OCI-LY1 (cell line): ENCODE results near the gene RNF41.

ENCODE experiments used
- EZH2 ChIP-seq: fragments of 200-600 bp; sonication (generic), shearing (Covaris generic); IDR thresholded peaks from 2 replicates; pipeline ENCODE4 v1.8.0; 2017; ENCODE audit warnings: borderline replicate concordance, mixed run types, mild to moderate bottlenecking, antibody characterized with exemption, low read length, moderate library complexity, mixed read lengths
- TF ChIP-seq, protein P1 (sequence below): fragments of 200-600 bp; sonication (generic), shearing (Covaris generic); IDR thresholded peaks from 2 replicates; pipeline ENCODE4 v1.5.1; 2017; ENCODE audit warnings: mild to moderate bottlenecking, antibody characterized with exemption, low read length, moderate library complexity, mixed read lengths

DNA sequence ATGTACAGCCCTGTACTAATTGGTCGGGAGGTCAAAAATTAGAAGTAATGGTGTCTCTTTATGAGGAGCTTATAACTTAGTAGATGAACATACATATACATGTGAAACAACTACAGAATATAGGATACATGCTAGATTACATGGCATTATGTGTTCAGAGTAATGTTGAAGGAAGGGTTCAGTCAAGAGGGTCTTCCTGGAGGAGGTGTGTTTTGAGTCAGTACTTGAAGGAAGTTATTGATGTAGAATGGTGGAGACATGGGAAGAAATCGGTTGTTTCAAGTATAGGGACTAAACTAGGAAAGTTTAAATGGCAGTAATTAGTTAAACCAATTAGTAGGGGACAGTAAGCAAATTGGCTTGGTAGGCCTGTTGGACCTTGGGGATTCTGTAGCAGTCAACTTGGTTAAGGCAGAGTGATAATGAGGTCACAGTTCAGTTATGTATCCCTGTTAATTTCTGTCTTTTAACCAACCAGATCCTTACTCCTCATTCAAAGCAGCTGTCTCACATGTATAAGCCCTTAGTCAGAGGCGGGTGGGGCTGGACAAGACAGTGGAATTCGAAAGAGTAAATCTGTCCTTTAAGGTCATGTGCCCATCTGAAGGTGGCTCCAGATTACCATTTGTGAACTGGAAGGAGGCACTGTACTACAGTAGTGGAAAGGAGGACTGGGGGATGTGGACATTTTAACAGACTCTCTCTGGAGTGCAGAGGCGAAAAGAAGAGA, 39.9 kb upstream of the RNF41 start:
- no peak for TF ChIP-seq EZH2
- TF ChIP-seq, protein P1, sequence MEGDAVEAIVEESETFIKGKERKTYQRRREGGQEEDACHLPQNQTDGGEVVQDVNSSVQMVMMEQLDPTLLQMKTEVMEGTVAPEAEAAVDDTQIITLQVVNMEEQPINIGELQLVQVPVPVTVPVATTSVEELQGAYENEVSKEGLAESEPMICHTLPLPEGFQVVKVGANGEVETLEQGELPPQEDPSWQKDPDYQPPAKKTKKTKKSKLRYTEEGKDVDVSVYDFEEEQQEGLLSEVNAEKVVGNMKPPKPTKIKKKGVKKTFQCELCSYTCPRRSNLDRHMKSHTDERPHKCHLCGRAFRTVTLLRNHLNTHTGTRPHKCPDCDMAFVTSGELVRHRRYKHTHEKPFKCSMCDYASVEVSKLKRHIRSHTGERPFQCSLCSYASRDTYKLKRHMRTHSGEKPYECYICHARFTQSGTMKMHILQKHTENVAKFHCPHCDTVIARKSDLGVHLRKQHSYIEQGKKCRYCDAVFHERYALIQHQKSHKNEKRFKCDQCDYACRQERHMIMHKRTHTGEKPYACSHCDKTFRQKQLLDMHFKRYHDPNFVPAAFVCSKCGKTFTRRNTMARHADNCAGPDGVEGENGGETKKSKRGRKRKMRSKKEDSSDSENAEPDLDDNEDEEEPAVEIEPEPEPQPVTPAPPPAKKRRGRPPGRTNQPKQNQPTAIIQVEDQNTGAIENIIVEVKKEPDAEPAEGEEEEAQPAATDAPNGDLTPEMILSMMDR, result no peak
